NCI-H1694 treated with DMSO at 0.1 percent for 48 hours (cell line): ENCODE results near the gene PTPN1.
"Not testable (repeated sequence)": the region's sequence is repeated elsewhere in the genome, so short reads cannot be mapped to it uniquely, and the experiment has no call there.

Experiments
- DNase-seq: peaks from one replicate; lab custom pipeline; 2025; lab: John Stamatoyannopoulos, UW

The PTPN1 gene

GRCh38 chr20:50608750-50609104 is 98.5 kb downstream of the PTPN1 start:
- DNase-seq, result no peak

DNA sequence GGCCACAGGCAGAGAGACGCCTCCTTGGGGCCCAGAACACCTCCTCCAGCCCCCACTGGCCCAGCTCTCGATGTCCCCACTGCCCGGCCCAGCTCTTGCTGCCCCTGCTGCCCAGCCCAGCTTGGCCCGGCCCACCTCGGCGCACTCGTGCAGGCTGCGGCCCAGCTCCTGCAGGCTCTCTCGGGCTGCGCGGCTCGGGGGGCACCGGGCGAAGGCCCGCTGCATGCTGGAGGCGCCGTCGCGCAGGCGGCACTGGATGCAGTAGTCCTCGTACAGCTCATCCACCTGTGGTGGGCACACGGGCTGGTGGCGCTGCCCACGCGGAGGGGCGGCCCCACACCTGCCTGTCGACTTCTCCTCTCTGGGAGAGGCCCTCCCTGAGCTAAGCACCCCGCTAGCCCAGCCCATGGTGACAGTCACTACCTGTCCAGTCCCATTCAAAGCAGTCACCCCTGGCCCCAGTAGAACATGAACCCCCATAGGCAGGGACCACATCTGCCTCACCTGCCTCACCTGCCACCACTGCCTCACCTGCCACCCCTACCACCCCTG is 99.3 kb downstream of the PTPN1 start:
- DNase-seq, result no peak

GRCh38 chr20:50610212-50610718 is 100.1 kb downstream of the PTPN1 start:
- no peak for DNase-seq

DNA sequence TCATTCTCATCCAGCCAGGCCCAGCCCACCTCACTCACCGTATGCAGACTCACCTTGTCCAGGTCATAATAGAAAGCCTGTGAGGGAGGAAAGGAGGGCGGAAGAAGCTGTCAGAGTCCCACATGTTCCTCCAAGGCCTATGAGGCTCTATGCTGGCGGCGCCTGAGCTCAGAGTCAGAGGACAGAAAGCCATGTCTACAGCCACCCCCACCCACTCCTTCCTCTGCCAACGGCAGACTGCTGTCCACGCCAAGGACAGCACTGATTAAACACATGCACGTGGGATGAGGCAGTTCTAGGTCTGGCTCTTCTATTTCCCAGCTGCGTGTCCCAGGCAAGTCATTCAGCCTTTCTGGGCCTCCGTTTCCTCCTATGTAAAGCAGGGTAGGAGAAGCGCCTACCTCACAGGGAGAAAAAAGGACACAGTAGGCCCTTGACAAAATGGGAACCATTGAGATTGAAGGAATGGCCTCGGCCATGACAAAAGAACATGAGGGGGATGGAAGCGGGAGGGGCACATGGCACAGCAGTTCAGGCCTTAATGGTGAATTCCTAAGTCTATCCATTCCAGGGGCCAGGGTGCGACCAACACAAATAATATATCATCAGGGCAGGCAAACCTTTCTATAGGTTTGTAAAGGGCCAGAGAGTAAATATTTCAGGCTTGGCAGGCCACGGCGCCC is 101.1 kb downstream of the PTPN1 start:
- no peak for DNase-seq

GRCh38 chr20:50613438-50614169 is 103.4 kb downstream of the PTPN1 start:
- no peak for DNase-seq

DNA sequence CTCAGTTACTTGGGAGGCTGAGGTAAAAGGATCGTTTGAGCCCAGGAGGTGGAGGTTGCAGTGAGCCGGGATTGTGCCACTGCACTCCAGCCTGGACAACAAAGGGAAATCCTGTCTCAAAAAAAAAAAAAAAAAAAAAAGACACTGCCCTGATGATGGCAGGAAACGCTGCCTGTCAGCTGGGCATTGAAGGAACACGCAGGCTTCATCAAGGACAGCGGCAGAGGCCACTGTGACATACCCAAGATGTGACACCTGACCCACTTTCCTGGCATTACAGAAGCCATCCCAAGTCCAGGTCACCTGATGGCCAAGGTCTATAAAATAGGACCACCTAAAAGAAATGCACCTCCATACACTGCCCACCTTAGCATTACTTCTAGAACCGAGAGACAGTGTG is 105.2 kb downstream of the PTPN1 start:
- DNase-seq, result no peak

- no peak for DNase-seq
Measured at GRCh38 chr20:50617022-50617421, 106.8 kb downstream of the PTPN1 start.

DNA sequence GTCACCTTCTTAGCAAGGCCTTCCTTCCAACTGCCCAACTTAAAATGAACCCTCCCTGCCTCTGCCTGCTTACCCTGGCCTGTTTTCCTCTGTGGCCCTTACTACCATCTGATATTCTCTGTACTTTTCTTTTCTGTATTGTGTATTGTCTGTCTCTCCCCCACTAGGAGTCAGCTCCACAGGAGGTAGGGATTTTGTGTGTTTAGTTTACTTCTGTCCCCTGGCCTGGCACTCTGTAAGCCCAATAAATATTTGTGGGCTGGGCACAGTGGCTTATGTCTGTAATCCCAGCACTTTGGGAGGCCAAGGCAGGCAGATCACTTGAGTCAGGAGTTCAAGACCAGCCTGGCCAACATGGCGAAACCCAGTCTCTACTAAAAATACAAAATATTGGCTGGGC is 108.4 kb downstream of the PTPN1 start:
- no peak for DNase-seq

- DNase-seq, result not testable (repeated sequence)
Measured at GRCh38 chr20:50620459-50620858, 110.3 kb downstream of the PTPN1 start.

DNA sequence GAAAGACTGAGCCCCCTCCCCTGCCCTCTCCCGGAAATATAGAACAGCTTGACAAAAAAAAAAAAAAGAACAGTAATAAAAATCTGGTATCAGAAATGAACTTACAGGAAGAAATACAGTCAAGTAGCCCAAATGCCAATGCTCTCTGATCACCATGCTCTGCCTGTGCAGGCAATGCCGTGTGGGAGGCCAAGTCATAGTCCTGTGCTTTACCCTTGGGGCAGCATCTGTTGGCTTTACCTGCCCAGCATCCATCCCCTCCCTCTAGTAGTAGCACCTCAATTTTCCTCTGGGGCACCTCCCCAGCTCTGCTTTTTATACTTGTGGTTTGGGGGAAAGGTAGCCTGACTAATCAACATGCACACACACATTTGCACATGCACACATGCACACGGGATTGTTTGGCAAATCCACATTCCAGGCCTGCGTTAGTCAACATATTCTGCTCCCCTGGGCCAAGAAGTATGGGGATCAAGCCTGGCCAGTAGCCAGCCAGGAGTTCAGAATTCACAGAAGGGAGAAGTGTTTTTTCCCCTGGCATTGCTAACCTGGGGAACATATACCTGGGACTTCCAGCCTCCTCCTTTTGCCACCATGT is 111.0 kb downstream of the PTPN1 start:
- no peak for DNase-seq

- no peak for DNase-seq
Measured at GRCh38 chr20:50624351-50625016, 114.3 kb downstream of the PTPN1 start.

- peak; percentile 11 for DNase-seq
Measured at GRCh38 chr20:50625986-50626677, 115.9 kb downstream of the PTPN1 start.

- DNase-seq, result no peak
Measured at GRCh38 chr20:50627747-50628146, 117.6 kb downstream of the PTPN1 start.

- peak; percentile 50 for DNase-seq
Measured at GRCh38 chr20:50628332-50628731, 118.1 kb downstream of the PTPN1 start.

DNA sequence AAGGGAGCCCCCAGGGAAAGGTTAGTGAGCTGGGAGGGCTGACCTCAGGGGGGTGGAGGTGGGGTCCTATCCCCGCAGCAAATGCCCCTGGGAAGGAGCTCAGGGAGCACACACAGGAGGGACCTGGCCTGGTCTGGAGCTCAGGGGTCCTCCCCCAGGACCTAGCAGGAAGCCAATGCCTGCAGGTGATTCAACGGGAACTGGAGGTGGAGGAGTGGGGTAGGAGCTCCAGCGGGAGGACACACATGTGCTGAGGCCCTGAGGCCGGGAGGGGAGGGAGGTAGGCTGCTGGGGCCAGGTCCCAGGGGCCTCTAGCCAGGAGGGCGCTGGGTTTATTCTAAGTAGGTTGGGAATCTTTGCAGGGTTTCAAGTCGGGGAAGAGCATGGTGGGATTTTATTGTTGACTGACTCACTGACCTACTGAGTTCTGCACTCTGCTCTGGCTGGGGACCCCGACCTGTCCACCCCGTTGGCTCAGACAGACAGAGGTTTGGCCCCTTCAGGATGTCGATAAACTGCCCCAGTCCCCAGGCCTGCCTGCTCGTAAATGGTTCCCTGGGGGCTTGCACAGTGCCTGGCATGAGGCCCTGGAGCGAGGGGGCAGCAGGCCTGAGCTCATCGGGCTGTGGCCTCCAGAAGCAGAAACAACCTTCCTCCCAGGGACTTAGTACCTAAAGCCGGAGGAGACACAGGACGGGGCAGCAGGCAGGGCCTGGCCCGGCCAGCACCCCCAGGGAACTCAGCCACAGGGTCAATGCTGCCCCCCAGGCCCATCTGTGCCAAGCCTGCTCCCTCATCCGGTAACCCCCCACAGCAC is 118.9 kb downstream of the PTPN1 start:
- no peak for DNase-seq

GRCh38 chr20:50629670-50630045 is 119.5 kb downstream of the PTPN1 start:
- no peak for DNase-seq

DNA sequence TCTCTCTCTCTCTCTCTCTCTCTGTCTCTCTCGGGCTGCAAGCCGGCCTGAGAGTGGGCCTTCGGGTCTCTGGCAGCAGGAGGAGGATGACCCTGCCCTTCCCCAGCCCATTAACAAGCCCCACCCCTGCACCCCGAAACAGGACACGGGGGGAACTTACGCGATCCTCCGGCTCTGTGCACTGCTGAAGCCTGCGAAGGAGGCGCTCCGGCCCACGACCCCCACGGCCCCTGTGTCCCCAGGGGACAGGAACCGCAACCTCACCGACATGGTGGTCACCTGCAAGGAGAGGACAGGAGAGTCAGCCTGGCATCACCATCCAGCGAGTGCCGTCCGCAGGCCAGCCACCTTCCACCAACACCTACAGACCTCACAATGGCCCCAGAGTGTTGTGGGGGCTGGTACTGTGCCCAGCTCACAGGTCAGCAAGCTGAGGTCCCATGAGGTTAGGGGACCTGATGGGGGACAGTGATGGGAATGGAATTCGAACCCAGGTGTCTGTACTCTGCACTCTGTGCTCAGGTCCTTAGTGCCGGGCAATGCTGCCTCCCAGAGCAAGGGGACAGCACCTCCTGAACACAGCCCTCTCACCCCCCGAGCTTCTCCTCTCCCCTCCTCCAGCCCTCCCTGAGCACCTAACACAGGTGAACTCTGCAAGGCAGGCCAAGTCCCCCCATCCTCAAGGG is 120.5 kb downstream of the PTPN1 start:
- DNase-seq, result no peak

DNA sequence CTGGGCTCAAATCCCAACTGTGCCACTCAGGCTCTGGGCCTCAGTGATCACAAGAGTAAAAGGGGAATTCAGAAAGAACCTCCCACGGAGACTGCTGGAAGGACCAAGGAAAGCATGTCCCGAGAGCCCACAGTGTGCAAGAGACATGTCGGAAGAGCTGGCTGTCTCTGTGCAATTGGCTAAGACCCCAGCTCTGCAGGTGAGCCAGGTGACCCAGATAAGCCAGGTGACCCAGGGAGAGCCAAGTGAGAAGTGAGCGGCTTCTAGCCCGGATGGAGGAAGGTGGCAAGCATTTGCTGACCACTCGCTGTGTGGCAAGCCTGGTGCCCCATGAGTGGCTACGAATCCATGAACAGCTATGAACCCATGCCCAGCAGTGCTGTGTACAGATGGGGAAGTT is 122.1 kb downstream of the PTPN1 start:
- no peak for DNase-seq

GRCh38 chr20:50632701-50633100 is 122.5 kb downstream of the PTPN1 start:
- no peak for DNase-seq

DNA sequence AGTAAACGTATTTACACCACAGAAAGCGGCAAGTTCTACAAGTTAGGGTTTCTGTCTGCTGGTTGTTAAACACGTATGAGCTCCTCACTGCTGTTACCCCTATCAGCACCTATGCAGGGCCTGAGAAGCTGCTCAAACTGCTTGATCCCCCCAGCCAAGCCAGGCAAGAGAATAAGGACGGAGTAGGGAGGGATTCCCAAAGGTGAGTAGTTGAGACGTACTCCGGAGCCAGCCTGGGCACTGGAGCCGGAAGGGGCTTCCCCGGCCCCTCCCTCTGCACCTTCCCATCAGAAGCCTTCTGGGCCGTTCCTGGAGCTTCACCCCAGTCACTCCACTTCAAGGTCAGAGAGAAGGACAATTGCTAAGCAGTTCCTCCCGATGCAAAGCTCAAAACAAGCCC is 123.2 kb downstream of the PTPN1 start:
- no peak for DNase-seq
